WTC11 (cell line): ENCODE measurements around the gene SKAP2. TPM values are rescaled to one million over a fixed set of nuclear protein-coding genes. Genes with fewer than 3 reads are reported as not detected.

Experiments
- ATAC-seq: fragments of 200-7000 bp; cut with Tn5 transposase; 2 replicates; pipeline ENCODE4 v1.10.0; 2021; ENCODE audit warnings: mild to moderate bottlenecking, moderate library complexity
- CTCF ChIA-PET: fragments of 300-600 bp; sonication (Branson Sonifier 250); formaldehyde crosslinking; loops from one replicate; lab custom pipeline; 2021; ENCODE audit warnings: antibody characterized with exemption; lab: Charles Lee
- POLR2A ChIA-PET: fragments of 350-600 bp; sonication (Branson Sonifier 250); formaldehyde crosslinking; loops from one replicate; lab custom pipeline; 2021; ENCODE audit warnings: antibody characterized with exemption; lab: Charles Lee
- DNase-seq: peaks from one replicate; pipeline ENCODE4 v3.0.0; 2021; ENCODE audit warnings: low spot score
- H3K27ac Mint-ChIP-seq: 2 replicates; pipeline ENCODE4 v1.8.0; 2021; ENCODE audit warnings: mixed read lengths
- H3K27me3 Mint-ChIP-seq: 2 replicates; pipeline ENCODE4 v1.8.0; 2021; ENCODE audit warnings: low read depth, mild to moderate bottlenecking, moderate library complexity, mixed read lengths
- H3K36me3 Mint-ChIP-seq: 2 replicates; pipeline ENCODE4 v1.8.0; 2021; ENCODE audit warnings: mixed read lengths
- H3K4me1 Mint-ChIP-seq: 2 replicates; pipeline ENCODE4 v1.8.0; 2022; ENCODE audit warnings: mixed read lengths
- H3K4me3 Mint-ChIP-seq: 2 replicates; pipeline ENCODE4 v1.8.0; 2021; ENCODE audit warnings: mild to moderate bottlenecking, moderate library complexity, mixed read lengths
- H3K9me3 Mint-ChIP-seq: 2 replicates; pipeline ENCODE4 v1.8.0; 2021; ENCODE audit warnings: mixed read lengths
- ARID4B ChIP-seq: sonication (generic); formaldehyde crosslinking; IDR thresholded peaks from 2 replicates; pipeline ENCODE4 v1.8.0; 2023; ENCODE audit warnings: missing genetic modification reagents, mild to moderate bottlenecking, borderline replicate concordance
- ATF3 ChIP-seq: sonication (generic); formaldehyde crosslinking; conservative IDR thresholded peaks from 2 replicates; pipeline ENCODE4 v1.8.1; 2022; ENCODE audit warnings: mild to moderate bottlenecking, missing genetic modification reagents
- CREB1 ChIP-seq: sonication (generic); formaldehyde crosslinking; IDR thresholded peaks from 2 replicates; pipeline ENCODE4 v1.8.0; 2023; ENCODE audit warnings: mild to moderate bottlenecking, missing genetic modification reagents
- CTCF ChIP-seq: fragments of 200-600 bp; IDR thresholded peaks from 2 replicates; pipeline ENCODE4 v1.8.0; 2022; ENCODE audit warnings: antibody characterized with exemption
- ELF4 ChIP-seq: sonication (generic); formaldehyde crosslinking; IDR thresholded peaks from 2 replicates; pipeline ENCODE4 v1.8.1; 2022; ENCODE audit warnings: low read depth, mild to moderate bottlenecking, moderate library complexity, missing genetic modification reagents
- FOXK1 ChIP-seq: sonication (generic); formaldehyde crosslinking; IDR thresholded peaks from 2 replicates; pipeline ENCODE4 v1.8.0; 2022; ENCODE audit warnings: mild to moderate bottlenecking, moderate library complexity, missing genetic modification reagents
- GRHL2 ChIP-seq: fragments of 250-450 bp; sonication (Bioruptor Pico); IDR thresholded peaks from 2 replicates; pipeline ENCODE4 v1.8.0; 2022; ENCODE audit warnings: mild to moderate bottlenecking, moderate library complexity; ENCODE audit not compliant: insufficient replicate concordance, severe bottlenecking
- GTF2I ChIP-seq: fragments of 250-450 bp; sonication (Bioruptor Pico); conservative IDR thresholded peaks from 2 replicates; pipeline ENCODE4 v1.4.0; 2021; ENCODE audit warnings: mild to moderate bottlenecking
- HMGA2 ChIP-seq: fragments of 250-450 bp; sonication (Bioruptor Pico); IDR thresholded peaks from 2 replicates; pipeline ENCODE4 v1.4.0; 2021; ENCODE audit warnings: mild to moderate bottlenecking, moderate library complexity
- IRF2 ChIP-seq: sonication (generic); formaldehyde crosslinking; IDR thresholded peaks from 2 replicates; pipeline ENCODE4 v1.8.0; 2022; ENCODE audit warnings: low read depth, missing genetic modification reagents, borderline replicate concordance
- JAZF1 ChIP-seq: fragments of 250-450 bp; sonication (Bioruptor Pico); IDR thresholded peaks from 2 replicates; pipeline ENCODE4 v1.9.0; 2021; ENCODE audit warnings: moderate library complexity, mild to moderate bottlenecking, inconsistent platforms
- MYBL2 ChIP-seq: sonication (generic); formaldehyde crosslinking; IDR thresholded peaks from 2 replicates; pipeline ENCODE4 v1.8.1; 2023; ENCODE audit warnings: mild to moderate bottlenecking, moderate library complexity, missing genetic modification reagents
- NR2C2 ChIP-seq: sonication (generic); formaldehyde crosslinking; IDR thresholded peaks from 2 replicates; pipeline ENCODE4 v1.8.0; 2022; ENCODE audit warnings: mild to moderate bottlenecking, missing genetic modification reagents
- PRDM15 ChIP-seq: sonication (generic); formaldehyde crosslinking; IDR thresholded peaks from 2 replicates; pipeline ENCODE4 v1.8.0; 2022; ENCODE audit warnings: missing genetic modification reagents
- RELA ChIP-seq: sonication (generic); formaldehyde crosslinking; IDR thresholded peaks from 2 replicates; pipeline ENCODE4 v1.8.1; 2022; ENCODE audit warnings: missing genetic modification reagents, mild to moderate bottlenecking, borderline replicate concordance
- SMAD4 ChIP-seq: sonication (generic); formaldehyde crosslinking; IDR thresholded peaks from 2 replicates; pipeline ENCODE4 v1.8.0; 2022; ENCODE audit warnings: mild to moderate bottlenecking, missing genetic modification reagents
- ZBTB43 ChIP-seq: sonication (generic); formaldehyde crosslinking; IDR thresholded peaks from 2 replicates; pipeline ENCODE4 v1.8.1; 2023; ENCODE audit warnings: mild to moderate bottlenecking, missing genetic modification reagents
- ZMAT4 ChIP-seq: fragments of 250-450 bp; sonication (Bioruptor Pico); IDR thresholded peaks from 2 replicates; pipeline ENCODE4 v1.9.0; 2021; ENCODE audit warnings: mild to moderate bottlenecking
- ZNF138 ChIP-seq: sonication (generic); formaldehyde crosslinking; conservative IDR thresholded peaks from 2 replicates; pipeline ENCODE4 v1.8.1; 2022; ENCODE audit warnings: mild to moderate bottlenecking, moderate library complexity, missing genetic modification reagents
- ZNF423 ChIP-seq: fragments of 250-450 bp; sonication (Bioruptor Pico); IDR thresholded peaks from 2 replicates; pipeline ENCODE4 v2.1.2; 2022; ENCODE audit warnings: mild to moderate bottlenecking, moderate library complexity
- ZNF512 ChIP-seq: sonication (generic); formaldehyde crosslinking; IDR thresholded peaks from 2 replicates; pipeline ENCODE4 v1.8.1; 2022; ENCODE audit warnings: missing genetic modification reagents, borderline replicate concordance
- total RNA-seq: library from RNA; stranded (reverse); gene quantifications from 3 replicates; pipeline ENCODE4 v1.2.3, GENCODE V29; 2021

The SKAP2 gene
- total RNA-seq, 1 experiment from 2014 or later, result 2.5 TPM

GRCh38 chr7:26850193-26850651 lies 14.2 kb downstream of the SKAP2 start (continued):
- TF ChIP-seq ELF4 (CRISPR knock-in tag), result no peak
- TF ChIP-seq ZNF138 (CRISPR knock-in tag), result no peak
- TF ChIP-seq RELA (CRISPR knock-in tag), result no peak
- no peak for TF ChIP-seq NR2C2 (CRISPR knock-in tag)
- no peak for TF ChIP-seq CREB1
- no peak for TF ChIP-seq GRHL2
- TF ChIP-seq ATF3 (CRISPR knock-in tag), result no peak
- no peak for TF ChIP-seq ZBTB43
- no peak for TF ChIP-seq SMAD4 (CRISPR knock-in tag)
- TF ChIP-seq FOXK1 (CRISPR knock-in tag), result no peak
- TF ChIP-seq IRF2 (CRISPR knock-in tag), result no peak

- TF ChIP-seq CTCF (no peak), GTF2I (CRISPR knock-in tag) (no peak), PRDM15 (CRISPR knock-in tag) (no peak), RELA (CRISPR knock-in tag) (no peak), ZNF423 (CRISPR knock-in tag) (no peak), HMGA2 (CRISPR knock-in tag) (no peak), MYBL2 (CRISPR knock-in tag) (no peak)
- Mint-ChIP-seq H3K36me3 (no peaks in the 10 kb centered on the region), H3K27me3 (no peaks in the 10 kb centered on the region; the same call in 1 of the 2 replicates), H3K4me3 (no peak overlapping the region), H3K9me3 (no peaks in the 10 kb centered on the region), H3K4me1 (no peaks in the 10 kb centered on the region), H3K27ac (no peak overlapping the region)
- ATAC-seq (no peak), DNase-seq (no peak)
- ChIA-PET POLR2A (no interaction called here), CTCF (interaction anchor here (0.6 to 1.0 kb wide), 3 partner anchors 11 to 317 kb away, joined by 3 to 4 read pairs (median 3); no protein-coding TSS in a partner anchor)
These were observed 20.7 kb downstream of the SKAP2 start for GRCh38 chr7:26843705-26844104.

- H3K27me3 Mint-ChIP-seq, result no peaks in the 10 kb centered on the region; the same call in 1 of the 2 replicates
- no peaks in the 10 kb centered on the region for H3K36me3 Mint-ChIP-seq
- no peak for ATAC-seq
- POLR2A ChIA-PET, result no interaction called here
- DNase-seq, result no peak
- H3K4me1 Mint-ChIP-seq, result no peaks in the 10 kb centered on the region
- H3K9me3 Mint-ChIP-seq, result no peaks in the 10 kb centered on the region
- no peak overlapping the region for H3K27ac Mint-ChIP-seq
- no peak overlapping the region for H3K4me3 Mint-ChIP-seq
- CTCF ChIA-PET, result interaction anchor here (1.0 kb wide), 1 partner anchor 266 kb away, joined by 3 read pairs; no protein-coding TSS in a partner anchor
- no peak for TF ChIP-seq ZNF512 (CRISPR knock-in tag)
- no peak for TF ChIP-seq ZMAT4 (CRISPR knock-in tag)
- TF ChIP-seq ARID4B (CRISPR knock-in tag), result no peak
- no peak for TF ChIP-seq JAZF1
These were observed 21.5 kb downstream of the SKAP2 start for GRCh38 chr7:26842897-26843296.
